Hematopoietic multipotent progenitor cell treated with erythropoietin and hydrocortisone succinate and interleukin-3 and kit ligand, for 4 days (in vitro differentiated cells): Measurements from ENCODE around the gene LRTM2.

Experiments
- DNase-seq: peaks from one replicate; pipeline ENCODE4 v3.0.0-alpha.2; 2015

The LRTM2 gene

DNA sequence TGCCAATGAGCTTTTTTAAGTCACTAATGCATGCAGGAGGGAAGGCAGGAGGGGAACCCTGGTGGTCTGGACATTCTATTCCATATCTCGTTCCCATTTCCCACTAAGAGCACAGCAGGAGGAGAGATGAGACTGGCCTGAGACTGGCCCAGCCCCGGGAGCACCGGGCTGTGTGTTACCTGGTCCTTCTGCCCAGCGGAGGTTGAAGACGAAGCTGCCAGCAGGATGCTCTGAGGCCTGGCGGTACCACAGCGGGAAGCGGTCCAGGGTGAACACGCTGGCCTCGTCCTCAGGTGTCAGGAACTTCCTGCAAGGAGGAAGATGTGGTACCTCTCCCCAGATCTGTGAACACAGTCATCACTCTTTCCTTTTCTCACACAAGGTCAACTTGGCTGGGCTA lies 23.9 kb downstream of the LRTM2 start:
- no peak for DNase-seq

DNA sequence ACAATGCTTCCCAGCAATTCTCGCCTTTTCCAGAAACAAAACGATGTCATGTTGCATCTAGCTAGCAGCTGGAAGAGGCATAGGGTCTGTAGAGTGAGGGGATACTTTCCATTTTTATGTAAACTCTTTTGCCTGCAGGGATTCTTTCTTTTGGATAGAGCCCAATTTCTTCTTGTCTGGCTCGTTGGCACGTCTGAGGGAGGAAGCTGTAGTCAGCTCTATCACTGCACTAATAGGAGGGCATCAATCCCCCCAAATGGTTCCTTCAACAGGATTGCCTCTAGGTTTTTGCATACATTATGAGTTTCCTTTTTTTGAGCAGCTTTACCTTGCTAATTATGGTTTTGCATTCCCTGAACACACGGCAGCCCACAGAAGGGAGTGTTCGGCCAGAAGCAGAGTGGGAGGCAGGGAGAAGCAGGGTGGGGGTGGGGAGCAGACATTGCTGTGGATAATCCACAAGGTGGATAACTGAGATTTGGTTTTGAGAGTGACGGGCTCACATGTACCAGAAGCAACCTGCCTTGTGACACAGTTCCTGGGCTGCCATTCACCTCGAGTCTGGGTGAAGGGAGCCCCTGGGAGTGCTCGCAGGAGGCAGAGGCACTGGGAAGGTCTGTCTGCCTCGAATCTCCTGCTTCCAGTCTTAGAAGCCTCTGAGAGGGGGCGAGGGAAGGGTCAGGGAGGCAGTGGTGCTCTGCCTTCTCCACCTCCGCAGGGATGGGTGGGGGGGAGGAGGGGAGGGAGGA lies 24.5 kb downstream of the LRTM2 start:
- no peak for DNase-seq

DNA sequence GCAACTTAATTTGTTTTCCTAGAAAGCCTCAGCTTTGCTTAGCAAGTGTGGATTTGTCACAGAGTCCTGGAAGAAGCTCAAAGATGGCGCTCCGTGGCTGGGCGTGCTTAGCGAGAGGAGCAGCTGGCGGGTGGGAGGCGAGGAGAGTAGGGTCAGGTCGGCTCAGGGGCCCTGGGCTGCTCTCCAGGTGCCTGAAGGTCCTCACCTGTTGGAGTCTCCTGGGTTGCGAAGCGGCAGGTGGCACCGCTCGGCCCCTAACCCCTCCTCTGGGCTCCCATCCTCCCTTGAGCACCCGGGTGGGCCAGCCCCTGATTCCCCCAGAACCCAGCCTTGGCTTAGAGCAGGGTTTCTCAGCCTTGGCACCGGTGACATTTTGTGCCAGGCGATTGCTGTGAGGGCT lies 25.1 kb downstream of the LRTM2 start:
- no peak for DNase-seq

DNA sequence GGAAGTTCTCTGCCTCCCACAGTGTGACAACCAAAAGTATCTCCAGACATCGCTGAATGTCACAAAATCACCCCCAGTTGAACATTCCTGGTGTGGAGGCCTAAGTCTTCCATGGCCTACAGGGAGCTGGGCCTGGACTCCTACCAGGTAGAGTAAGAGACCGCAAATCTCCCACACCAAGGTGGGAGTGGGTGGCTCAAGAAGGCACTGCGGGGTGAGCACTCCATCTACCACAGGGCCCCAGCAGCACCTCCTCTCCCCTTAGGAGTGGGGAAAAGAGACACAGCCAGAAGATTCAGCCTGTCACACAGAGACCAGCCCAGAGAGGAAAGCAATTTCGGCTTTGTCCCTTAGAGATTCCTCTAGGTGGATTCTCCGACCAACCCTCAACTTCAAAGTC lies 25.5 kb downstream of the LRTM2 start:
- DNase-seq = no peak

DNA sequence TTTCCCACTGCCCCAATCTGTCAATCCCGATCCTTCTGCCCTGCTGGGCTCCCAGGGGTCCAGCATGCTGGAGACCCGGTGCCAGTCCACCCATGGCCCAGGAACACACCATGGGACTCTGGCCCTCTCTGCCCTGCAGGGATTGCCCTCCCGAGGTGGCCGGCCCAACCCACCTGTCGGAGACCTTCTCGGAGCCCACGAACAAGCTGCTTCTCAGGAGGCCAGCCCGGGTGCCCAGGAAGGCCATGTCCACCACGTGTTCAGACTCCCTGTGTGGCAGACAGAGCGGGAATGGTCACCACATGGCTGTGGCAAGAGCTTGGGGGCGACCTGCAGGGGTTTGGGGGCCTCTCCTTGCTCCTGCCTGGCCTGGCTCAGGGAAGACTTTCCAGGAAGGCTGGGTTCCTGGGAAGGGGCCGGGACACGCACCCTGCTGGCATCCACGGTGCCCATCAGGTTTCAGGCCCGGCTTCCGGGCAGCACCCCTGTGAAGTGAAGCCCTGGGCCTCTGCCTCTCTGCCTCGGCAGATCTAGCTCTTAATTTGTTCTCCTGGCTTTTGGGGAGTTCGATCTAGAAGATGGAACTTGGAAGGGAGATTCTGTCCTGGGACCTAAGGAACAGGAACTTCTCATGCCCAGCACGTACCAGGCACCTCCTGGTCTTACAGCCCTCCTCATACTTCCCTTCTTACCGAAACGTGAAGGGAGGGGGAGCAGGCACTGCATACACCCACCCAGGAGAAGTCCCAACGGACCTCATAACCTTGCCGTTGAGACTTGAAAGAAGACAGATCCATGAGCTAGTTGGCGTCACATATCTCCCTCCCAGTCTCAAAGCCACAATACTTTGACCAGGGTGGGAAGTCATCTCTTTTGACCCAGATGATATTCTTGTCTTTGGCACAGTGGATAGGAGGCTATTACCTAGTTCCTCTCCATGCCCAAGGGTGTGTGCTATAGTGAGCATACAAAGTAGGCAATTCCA lies 26.3 kb downstream of the LRTM2 start:
- no peak for DNase-seq

DNA sequence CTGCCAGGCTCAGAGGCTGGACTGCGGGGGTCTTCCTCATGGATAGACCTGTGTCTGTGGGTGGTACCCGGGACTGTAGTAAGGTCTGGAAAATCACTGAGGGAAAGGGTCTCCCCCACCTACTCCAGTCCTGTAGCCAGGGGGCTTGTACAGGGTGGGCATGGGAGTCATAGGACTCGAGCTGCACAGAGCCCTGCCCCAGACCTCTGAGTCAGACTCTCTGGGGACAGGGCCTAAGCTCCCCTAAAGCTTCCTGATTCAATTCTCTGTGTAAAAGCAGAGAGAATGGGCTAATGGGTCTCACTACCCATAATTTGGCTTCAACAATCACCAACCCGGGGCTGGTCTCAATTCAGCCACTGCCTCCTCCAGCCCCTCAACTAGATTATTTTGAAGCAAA lies 27.0 kb downstream of the LRTM2 start:
- no peak for DNase-seq

DNA sequence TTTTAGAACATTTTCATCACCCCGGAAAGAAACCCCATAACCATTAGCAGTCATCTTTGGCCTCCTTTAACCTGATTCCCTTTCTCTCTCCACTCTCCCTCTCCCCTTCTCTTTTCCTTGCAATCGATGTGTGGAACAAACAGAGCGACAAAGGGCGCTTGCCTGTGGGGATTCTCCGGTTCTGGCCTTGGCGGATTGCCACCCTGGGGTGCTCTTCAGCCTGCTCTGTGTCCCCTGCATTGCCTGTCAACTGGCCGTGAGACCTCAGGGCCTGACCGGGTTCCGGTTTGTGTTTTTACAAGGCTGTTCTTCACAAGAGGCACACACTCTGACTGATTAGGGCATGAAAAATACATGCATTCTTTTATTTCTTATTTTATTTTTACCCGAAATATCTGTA lies 27.8 kb downstream of the LRTM2 start:
- no peak for DNase-seq

DNA sequence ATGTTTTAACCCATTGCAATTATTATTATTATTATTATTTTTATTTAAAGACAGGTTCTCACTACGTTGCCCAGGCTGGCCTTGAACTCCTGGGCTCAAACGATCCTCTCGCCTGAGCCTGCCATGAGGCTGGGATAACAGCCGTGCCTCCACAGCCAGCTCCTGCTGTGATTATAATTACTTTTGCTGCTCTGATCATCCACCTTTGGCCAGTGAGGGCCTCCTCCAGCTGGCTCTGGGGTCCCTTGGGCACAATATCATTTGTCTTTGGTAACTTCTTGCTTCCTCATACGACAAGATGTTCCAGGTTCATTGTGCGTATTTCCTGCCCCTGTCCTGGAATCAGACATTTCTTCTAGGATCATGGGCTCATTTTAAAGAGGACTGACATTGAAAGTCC lies 28.4 kb downstream of the LRTM2 start:
- no peak for DNase-seq

DNA sequence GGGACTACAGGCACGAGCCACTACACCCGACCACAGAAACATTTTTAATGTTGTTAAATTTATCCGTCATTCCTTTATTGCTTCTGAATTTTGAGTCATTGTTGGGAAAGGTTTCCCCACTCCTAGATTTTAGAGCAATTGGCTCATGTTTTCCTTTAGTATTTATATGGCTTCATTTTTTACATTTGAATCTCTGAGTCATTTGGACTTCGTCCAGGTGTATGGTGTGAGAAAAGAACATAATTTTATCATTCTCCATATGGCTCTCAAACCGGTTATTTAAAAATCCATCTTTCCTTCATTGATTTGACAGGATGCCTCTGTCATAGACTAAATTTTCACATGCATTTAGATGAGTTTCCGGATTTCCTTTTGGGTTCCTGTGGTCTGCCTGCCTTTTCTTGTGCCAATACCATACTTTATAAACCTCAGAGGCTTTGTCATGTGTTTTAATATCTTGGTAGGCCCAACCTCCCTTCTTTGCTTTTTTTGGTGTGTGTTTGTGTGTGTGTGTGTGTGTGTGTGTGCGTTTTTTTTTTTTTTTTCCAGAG lies 30.9 kb downstream of the LRTM2 start:
- DNase-seq = no peak

DNA sequence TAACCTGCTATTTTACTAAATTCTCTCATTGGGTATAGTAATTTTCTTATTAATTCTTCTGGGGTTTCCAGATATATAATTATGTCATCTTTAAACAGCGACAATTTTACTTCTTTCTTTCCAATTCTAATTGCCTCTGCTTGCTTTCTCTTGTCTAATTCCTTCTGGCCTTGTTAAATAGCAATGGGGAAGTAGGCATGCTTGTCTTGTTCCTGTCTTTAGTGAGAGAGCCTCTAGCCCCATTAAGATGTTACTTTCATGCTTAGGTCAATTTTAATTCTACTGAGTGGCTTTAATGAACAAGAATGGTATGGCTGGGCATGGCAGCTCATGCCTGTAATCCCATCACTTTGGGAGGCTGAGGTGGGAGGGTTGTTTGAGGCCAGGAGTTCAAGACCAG lies 31.7 kb downstream of the LRTM2 start:
- no peak for DNase-seq

DNA sequence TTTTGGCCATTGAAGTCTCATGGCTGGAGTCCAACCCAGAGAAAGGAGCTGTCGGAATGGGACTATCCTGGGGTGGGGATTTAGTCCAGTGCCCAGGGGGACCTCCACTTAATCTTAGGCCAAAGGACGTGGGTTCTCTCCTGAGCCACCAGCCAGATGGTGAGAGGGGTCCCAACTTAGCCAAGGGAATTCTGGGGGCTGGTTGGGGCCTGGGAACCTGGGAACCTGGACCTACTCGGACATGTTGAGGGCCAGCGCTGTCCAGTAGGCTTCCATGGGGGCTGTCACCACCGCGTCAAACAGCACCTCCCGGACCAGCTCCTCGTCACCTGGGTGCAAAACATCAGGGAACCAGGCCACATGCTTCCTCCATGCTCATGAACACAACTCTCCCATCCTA lies 33.4 kb downstream of the LRTM2 start:
- no peak for DNase-seq

DNA sequence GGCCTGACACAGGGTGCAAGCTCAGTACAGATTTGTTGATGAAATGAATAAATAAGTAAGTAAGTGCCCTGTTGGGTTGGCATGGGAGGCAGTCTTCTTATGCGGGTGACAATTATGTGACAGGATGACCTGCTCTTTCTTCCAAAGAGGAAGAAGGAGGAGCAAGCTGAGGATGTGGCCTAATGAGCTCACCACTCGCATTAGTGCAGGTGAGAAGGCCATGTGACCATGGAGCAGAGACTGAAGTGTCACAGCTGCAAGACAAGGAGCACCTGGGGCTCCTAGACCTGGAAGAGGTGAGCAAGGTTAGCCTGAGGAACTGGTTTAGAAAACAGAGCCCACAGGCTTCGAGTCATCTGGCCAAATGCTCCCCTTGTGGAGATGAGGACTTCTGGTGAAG lies 34.9 kb downstream of the LRTM2 start:
- peak; percentile 9 for DNase-seq

DNA sequence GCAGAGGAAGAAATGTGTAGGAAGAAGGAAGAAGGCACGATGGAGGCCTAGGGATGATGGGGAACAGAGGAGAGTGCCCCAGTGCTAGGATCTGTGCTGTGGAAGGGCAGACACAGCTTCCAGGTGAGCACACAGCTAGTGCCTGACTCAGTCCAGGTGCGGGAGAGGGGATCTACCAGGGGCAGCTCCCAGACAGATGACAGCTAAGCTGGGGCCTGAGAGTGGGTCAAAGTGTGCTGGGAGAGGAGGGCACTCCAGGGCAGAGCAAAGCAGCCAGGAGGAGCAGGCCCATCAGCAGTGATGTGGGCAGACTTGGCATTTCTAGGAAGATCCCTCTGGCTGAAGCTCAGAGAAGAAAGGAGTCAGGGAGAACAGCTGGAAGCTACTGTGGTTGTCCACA lies 36.7 kb downstream of the LRTM2 start:
- DNase-seq = no peak

DNA sequence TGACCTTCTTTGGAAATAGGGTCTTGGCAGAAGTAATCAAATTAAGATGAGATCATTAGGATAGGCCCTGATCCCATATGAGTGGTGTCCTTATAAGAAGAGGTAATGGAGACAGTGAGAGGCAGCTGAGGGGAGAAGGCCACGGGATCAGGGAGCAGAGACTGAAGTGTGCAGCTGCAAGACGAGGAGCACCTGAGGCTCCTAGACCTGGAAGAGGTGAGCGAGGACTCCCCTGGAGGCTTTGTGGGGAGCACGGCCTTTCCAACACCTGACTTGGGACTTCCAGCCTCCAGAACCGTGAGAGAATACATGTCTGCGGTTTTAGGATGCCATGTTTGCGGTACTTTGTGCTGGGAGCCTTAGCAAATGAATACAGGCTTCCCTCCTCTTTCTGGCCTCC lies 37.5 kb downstream of the LRTM2 start:
- no peak for DNase-seq

DNA sequence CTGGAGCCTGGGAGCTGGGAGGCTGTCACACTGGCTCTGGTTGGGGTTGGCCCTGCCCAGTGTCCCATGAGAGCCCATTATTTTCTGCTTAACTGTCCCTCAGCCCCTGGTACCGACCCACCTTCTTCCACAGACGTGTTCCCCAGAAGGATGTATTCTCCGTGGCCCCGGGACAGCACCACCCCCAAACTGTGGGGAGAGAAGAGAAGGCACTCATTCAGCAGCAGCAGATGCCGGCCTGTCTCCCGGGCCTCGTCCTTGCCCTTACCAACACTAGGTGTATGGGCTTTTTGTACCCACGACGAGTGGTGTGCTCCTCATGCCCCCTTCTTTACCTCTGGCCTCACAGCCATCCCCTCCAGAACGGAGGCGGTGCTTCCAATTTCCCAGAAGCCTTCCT lies 38.1 kb downstream of the LRTM2 start:
- DNase-seq = no peak

DNA sequence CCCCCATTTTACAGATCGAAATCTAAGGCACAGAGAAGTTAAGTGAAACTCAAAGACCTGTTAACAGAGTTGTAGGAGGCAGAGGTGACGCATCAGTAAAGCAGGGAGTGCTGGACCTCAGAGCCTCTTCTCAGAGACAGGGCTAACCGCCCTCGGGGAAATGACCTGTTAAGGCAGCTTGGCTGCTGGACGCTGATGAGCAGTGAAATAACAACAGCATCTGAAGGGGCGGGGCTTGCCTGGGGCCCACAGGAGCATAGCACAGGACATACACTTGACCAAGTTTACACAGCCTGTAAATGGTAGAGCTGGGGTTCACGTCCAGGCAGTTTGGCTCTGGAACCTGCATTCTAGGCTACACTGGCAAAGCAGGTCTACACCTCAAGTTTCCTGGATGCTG lies 39.3 kb downstream of the LRTM2 start:
- no peak for DNase-seq

DNA sequence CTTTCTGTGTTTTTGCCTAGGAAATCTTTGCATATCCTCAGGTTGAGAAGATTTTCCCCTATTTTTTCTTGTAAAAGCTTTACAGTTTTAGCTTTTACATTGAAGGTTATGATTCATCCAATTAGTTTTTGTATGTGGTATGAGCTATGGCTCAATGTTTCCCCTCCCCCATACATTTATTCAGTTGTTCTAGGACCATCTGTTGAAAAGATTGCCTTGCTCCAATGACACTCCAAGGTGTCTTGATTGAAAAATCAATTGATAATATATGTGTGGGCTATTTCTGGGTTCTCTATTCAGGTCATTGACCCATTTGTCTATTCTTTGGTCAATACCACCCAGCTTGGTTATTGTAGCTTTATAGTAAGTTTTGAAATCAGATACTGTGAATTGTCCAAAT lies 42.6 kb downstream of the LRTM2 start:
- no peak for DNase-seq

DNA sequence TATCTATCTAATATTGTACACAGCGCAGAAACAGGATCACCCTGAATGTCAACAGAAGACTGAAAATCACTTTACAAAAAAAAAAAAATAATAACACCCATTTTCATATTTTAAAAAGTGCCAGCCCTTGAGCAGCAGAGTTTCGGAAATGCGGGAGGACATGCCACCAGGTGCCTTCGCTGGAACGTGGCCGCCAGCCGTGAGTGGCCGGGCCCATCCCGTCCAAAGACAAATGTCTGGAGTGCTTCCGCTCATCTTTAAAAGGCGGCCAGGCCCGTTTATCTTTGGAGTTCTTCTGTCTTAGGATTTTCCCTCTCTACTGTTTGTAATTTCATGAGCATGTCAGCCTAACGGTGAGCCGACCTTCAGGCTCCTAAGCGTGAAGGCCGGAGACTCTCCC lies 43.5 kb downstream of the LRTM2 start:
- no peak for DNase-seq

DNA sequence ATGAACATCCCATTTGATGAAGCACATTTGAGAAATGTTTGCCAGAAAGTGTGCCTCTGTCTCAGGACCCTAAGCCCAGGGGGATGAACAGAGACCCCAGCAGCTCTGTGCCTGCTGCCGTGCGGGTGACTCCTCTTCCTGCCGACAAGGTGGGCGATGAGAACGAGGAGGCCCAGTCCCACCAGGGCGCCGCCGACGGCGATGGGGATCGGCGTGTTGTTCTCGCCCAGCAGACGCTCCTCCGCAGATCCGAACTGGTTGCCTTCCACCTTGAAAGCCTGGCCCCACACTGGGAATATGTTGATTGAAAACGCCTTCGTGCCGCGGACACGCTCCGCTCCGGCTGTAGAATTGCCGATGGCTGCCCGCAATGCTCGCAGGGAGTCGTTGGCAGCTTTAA lies 44.1 kb downstream of the LRTM2 start:
- no peak for DNase-seq

DNA sequence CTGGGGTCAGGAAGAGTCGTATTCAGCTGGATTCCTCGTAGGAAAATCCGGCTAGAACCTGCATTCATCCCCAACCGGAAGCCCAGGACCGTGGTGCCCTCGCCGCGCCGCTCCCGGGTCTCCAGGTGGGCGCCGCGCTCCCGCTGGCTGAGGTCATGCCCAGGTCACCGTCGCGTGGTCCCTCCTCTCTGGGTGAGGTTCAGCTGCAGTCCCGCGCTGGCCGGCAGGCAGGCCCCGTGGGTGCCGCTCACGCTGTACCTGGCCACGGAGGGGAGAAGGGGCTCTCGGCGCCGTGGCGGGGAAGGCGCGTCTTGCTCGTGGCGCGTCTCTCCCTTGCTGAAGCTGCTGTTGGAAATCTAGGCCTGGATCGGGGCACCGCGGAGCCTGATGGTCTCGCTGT lies 44.5 kb downstream of the LRTM2 start:
- no peak for DNase-seq

DNA sequence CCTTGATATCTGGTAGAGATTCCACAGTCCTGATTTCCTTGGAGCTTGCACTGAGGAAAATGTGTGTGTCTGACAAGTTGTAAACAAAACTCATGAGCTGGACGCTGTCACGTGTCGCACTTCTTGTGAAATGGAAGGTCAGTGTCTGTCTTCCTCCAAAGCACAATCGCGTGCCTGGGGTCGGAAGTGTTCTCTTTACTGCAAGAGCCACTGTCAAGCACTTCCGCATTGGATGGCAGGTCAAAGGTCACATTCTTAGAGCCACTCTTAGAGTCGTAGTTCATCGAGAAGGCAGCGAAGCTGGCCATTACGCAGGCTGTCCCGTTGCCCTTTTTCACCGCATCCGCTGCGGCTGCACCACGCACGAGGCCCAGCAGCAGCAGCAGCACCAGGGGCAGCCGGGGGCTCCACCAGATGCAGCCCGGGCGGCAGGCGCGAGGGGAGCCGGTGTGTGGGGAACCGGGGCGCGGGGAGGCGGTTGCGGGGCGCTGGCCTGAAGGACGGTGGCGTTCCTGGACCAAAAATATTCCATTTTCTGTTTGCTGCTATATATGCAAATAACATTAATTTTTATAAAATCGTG lies 45.0 kb downstream of the LRTM2 start:
- no peak for DNase-seq

DNA sequence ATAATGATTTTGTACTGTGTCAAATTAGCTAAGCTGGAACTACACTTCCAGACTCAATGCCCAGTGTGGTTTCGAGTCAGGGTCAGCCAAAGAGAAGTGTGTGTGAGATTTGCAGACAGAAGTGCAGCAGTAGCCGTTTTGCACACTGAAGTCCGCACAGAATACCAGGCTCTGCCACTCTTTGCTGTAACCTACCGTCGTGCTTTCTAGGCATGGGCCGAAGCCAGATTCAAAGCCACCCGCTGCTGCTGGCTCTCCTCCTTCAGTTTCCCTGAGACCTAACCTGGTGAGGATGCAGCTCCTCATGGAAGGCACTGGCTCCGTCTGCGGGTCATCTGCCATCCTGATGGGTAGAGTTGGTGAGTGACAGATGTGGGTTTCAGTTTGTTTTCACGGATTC lies 48.8 kb downstream of the LRTM2 start:
- DNase-seq = no peak

DNA sequence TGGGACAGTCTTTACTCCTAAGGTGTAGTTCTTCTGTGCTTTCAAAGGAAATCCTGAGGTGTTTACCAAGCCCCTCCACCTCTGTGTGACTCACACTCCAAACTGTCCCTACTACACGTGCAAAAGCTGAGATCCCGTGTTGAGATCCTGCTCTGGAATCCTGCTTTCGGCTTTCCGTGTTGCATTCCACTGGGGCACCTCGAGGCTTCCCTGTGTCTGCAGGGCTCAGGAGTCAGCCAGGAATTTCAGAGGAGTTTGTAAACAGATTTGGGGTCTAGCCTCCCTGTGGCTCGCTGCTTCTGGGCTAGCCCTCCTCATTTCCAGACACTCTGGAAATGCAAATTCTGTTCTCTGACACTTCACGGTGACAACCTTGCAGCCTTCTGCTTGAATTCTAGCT lies 49.7 kb downstream of the LRTM2 start:
- no peak for DNase-seq
